HG02840 (cell line): Measurements from ENCODE around the gene HOOK2.
"Not testable (repeated sequence)": the region's sequence is repeated elsewhere in the genome, so short reads cannot be mapped to it uniquely, and the experiment has no call there.

Source experiments
- ATAC-seq: cut with Tn5 transposase; IDR thresholded peaks from one replicate; pipeline ENCODE4 v1.9.1; 2021; ENCODE audit warnings: mild to moderate bottlenecking, moderate library complexity, moderate number of reproducible peaks; ENCODE audit not compliant: unreplicated experiment, low FRiP score

Gene HOOK2

DNA sequence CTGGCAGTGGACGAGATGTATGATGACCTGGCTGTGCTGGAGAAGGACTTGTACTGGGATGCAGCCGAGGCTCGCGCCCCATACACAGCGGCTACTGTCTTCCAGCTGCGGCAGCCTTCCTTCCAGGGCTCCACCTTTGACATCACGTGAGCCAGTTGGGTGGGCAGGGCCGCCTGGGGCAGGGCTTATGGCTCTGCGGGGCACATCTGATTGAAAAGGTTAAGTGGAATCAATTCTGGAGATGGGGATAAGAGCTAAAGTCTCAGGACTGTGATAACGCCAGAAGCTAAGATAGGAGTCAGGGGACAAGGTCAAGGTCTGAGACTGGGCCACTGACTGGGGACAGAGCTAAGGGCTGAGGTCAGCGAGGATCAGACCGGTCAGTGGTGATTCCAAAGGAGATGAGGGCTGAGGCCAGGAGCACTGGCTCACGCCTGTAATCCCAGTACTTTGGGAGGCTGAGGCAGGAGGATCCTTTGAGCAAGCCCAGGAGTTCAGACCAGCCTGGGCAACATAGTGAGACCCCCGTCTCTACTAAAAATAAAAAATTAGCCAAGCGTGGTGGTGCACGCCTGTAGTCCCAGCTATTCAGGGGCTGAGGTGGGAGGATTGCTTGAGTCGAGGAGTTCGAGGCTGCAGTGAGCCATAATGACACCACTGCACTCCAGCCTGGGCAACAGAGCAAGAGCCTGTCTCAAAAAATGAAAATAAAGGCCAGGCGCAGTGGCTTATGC is 19.0 kb downstream of the HOOK2 start:
- no peak for ATAC-seq

DNA sequence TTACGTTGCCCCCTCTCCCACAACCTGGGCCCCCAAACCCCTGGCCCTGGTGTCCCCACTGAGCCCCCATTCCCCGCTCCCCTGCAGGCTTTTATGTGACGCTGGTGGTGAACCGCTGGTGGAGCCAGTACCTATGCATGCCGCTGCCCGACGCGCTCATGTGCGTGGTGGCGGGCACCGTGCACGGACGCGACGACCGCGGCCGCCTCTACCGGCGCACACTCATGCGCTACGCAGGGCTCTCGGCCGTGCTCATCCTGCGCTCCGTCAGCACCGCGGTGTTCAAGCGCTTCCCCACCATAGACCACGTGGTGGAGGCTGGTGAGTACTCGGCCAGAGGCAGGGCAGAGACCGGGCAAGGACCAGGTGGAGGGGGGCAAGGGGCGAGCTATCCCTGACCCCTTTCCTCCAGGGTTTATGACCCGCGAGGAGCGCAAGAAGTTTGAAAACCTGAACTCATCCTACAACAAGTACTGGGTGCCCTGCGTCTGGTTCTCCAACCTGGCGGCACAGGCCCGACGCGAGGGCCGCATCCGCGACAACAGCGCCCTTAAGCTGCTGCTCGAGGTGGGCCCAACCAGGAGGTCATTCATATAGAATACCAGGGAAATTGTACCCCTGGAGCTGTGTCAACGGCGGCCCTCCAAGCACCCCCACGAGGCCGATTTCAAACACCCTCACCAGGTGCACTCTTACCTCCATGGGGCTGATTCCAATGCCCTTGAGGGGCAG is 20.7 kb downstream of the HOOK2 start:
- ATAC-seq: no peak

DNA sequence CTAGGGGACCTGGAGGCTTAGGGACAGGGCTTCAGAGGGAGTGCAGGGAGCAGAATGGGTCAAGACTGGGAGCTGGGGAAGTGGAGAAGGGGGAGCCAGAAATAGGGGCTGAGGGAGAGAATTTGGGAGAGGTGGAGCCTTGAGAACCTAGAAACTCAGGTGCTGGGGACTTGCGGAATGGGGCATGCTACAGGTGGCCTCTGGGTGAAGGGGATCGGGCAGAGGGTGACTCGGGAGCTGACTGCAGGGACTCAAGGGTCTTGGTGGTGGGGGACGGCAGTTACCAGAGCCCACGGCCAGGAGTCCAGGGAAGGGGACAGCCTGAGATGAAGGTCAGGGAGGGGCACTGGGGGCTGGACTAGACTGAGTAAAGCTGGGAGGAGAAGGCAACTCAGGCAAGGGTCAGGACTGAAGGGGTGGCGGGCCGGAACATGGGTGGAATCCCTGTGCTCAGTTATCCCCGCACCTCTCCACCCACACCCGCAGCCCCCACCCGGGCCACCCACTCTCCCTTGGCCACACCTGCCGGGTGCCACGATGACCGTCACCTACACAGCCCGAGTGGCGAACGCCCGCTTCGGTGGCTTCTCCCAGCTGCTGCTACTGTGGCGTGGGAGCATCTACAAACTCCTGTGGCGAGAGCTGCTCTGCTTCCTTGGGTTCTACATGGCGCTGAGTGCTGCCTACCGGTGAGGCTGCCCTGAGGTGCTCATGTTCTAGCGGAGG is 23.1 kb downstream of the HOOK2 start:
- no peak for ATAC-seq

DNA sequence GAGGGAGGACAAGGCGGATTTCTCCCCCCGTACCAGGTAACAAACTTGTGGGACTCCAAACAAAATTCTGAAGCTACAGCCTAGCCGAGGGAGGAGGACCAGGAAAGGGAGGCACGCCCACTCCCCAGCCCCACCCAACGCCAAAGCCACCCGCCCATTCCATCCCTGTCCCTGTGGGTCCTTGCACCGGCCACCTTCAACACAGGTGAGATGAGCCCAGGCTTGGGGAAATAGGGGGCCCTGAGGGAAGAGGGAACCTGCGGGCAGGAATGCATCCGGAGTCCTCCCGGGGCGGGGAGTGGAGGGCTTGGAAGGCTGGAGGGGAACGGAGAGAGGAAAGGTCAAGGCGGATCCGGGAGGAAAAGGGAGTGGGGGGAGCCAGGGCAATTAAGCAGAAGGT is 23.7 kb downstream of the HOOK2 start, which contains the start of gene BEST2:
Gene BEST2, plus strand, starts transcription at position 157 of the 400 bp plus-strand sequence. CDS start 802 bp downstream, outside the sequence.
- ATAC-seq: no peak

DNA sequence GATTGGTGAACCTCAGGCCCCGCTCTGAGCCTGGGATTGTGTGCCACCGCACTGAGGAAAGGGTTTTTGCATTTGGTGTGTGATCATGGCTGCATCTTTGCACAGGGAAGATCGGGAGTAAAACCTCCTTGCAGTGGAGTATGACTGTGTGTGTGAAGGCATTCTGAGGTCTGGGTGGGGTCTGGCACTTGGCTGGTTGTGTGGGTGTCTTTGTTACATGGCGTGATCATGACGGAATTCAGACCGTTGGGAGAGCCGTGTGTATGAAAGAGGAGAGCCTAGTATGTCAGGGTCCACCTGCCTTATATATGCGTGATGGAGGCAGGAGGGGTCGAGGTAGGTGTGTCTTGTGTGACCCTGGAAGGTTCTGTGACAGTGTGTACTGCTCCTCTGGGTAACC is 24.5 kb downstream of the HOOK2 start:
- ATAC-seq: no peak

DNA sequence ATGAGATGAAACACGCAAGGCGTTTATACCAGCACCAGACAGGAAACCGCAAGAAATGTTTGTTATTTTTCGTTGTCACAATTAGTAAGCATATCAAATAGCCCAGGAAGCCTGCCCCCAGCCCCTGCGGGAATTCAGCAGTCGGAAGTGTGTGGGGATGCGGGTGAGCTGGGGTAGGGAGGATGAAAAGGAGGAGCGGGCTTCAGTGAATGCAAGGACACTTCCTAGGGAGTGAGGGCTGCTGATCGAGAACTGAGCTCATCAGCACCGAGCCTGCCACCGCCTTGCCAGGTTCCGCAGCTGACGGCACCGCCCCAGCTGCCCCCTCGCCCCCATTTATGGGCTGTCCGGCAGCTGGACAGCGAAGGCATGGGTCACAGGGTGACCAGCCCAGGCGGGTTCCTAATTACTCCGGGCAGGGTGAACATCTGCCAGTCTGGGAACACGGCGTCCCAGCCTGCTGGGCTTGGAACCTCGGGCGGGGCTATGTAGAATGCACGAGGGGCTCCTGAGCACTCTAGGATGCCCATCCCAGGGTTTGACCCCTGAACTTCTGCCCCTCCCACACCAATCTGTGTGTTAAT is 25.3 kb downstream of the HOOK2 start:
- ATAC-seq: no peak

DNA sequence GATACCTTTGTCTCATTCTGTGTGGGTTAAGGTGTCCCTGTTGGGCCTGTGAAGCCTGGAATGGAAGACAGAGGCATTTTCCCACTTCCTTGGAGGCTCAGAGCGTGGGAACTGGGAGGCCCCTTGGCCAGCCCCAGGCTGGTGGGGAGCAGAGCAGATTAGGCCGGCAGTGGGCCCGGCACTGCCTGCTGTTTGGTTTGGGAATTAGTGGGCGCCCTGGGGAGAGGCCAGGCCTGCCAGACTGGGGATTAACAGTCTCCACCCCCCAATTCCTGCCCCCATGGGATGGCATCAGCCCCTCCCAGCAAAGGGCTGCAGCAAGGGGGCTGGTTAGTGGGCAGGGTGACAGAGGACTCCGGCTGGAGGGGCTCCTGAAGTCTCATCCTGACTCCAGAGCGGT is 26.9 kb downstream of the HOOK2 start:
- ATAC-seq: no peak

DNA sequence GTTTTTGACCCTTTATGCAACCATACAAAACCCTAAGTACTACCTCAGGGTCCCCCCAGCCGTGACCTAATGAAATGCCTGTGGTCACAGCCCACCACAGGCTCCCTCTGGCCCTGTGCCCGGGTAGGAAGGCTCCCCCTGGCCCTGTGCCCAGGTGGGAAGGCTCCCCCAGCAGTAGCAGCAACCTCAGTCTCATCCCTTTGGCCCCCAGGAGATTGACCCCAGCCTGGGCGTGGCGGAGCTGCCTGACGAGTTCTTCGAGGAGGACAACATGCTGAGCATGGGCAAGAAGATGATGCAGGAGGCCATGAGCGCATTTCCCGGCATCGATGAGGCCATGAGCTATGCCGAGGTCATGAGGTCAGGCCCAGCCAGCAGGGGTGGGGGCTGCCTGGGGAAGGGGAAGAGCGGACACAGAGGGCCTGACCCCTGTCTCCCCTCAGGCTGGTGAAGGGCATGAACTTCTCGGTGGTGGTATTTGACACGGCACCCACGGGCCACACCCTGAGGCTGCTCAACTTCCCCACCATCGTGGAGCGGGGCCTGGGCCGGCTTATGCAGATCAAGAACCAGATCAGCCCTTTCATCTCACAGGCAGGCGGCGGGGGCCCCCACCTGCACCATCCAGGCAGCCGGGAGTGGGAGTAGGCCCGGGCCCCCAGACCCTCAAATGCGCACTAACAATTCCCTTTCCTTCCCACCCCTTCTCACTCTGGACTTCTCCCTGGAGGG is 30.0 kb downstream of the HOOK2 start:
- no peak for ATAC-seq

DNA sequence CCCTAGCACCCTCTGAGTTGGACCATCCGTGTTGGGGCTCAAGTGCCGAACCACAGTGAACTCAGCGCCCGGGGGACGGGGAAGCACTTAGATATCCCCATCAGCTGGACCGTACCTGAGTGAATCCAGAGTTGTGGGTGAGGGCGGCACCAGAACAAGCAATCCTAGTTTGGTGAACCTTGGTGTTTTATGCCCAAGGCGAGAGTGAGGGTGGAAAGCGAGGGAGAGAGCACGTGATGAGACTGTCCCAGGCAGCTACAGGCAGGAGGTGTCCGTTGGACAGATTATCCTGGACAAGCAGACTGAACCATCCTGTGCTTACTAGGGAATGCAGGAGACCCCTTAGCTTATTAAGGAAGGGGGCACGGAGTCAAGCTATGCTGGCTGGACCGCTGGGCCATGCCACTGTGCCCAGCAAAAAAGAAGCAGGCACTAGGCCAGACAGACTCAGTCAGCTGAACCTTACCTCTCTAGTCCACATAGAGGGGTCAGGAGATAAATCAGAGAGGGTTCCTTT is 37.5 kb downstream of the HOOK2 start:
- no peak for ATAC-seq

DNA sequence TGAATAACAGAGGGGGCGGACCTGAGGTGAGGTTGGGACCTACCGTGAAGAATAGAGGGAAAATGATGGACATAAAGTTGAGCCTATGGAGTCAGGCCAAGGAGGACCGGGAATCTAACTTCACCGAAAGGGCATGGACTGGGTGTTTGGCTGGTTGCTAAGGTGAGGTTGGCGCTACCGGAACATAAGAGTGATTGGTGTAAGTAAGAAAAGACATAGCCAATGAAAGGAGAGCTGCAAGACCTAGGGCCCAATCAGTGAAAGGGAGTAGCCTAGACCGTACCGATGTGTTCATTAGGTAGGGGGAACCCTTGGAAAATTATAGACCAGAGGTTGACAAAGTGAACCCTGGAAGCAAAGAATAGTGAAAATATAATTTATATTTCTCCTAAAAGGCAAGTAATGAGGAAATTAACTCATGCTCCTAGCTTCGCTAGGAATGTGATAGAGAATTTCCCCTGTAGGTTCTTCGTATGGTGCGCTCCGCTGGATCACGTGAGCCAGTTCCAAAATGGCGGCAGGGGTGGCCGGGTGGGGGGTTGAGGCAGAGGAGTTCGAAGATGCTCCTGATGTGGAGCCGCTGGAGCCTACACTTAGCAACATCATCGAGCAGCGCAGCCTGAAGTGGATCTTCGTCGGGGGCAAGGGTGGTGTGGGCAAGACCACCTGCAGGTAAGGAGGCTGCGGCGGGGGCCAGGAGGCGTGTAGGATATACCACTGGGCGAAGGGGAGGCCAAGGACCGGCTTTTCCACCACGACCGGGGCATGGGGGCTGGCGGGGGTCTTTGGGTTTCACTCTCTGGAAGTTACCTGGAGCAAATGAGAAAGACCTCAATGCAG is 38.1 kb downstream of the HOOK2 start, which contains the start of gene GET3:
Gene GET3, plus strand, starts transcription at position 503 of the 840 bp plus-strand sequence. Its CDS starts 9 bp downstream, at position 512.
- ATAC-seq: peak; percentile 68

DNA sequence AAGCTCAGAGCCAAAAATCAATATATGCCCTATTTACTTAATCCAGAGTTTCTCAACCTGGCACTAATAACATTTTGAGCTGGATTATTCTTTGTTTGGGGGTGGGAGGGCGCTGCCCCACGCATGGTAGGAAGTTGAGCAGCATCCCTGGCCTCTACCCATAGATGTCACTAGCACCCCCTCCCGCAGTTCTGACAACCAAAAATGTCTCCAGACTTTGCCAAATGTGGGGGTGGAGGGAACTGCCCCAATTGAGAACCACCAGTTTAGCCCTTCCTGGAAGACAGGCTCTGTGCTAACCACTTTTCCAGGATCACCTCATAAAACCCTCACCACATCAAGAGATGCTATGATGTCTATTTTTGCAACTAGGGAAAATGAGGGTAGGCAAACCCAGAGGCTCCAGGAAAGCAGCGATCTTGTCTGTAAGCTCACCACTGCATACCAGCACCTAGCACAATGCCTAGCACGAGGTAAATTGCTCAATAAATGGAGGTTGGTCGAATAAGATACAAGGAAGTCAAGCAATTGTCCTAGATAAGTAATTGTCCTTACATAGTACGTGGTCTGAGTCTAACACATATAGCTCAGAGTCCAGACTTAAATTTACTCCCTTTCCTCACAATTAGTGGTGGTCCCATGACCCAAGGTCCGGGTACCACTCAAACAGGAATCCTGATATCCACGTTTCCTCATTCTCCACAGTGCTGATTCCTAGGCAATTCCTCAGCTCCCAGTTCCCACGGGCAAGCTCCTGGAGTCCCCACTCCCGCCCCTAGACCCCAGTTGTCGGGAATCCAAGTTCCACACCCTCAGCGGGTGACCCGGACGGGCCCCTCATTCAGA is 41.8 kb downstream of the HOOK2 start:
- no peak for ATAC-seq

DNA sequence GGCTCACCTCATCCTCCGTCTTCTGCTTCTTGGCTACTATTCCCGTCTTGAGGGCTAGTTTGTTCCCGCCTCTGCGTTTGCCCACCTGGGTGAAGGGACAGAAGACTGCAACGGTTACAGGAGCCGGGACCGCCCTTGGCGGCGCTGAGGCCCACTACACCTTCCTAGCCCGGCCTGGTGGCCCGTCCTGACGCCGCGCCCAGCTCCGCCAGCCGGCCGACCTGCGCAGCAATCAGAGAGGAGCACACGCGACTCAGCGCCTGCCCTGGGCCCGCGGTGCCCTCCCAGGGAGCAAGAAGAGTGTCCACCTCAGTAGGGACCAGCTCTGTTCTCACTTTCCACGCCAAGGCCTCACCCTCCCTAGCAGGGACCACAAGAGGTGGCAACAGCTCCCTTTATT is 44.0 kb downstream of the HOOK2 start:
- no peak for ATAC-seq

DNA sequence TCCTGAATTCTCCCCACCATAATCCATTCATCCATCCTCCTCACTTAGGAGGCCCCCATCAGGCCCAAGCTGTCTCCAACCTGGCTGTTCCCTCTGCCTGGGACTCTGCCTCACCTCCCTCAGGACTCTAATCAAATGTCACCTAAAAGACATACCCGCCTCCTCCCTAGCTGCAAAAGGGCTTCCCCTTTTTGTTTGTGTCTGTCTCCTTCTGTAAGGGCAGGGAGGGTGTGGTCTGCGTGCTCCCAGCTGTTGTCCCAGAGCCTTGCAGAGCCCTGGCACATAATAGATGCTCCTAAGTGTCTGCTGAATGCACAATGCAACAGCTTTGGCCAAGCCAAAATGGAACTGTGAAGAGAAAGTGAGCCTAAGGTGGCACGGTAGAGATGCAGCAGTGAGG is 45.3 kb downstream of the HOOK2 start:
- ATAC-seq: no peak

DNA sequence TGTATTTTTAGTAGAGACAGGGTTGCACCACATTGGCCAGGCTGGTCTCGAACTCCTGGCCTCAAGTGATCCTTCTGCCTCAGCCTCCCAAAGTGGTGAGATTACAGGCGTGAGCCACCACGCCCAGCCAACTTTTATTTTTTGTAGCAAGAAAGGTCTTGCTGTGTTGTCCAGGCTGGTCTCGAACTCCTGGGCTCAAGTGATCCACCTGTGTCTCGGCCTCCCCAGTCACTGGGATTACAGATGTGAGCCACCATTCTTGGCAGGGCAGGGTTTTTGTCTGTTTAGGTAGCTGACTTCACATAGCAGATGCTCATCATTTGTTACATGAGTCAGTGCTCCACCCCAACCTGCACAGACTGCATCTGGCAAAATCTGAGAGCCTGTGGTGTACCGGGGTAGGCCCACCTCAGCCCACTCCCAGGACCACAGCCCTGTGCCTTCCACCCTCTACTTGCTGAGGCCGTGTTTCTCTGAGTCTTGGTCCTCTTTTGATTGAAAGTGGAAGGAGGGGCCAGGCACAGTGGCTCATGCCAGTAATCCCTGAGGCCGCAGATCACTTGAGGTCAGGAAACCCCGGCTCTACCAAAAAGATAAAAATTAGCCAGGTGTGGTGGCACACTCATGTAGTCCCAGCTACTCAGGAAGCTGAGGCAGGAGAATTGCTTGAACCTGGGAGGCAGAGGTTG is 47.5 kb downstream of the HOOK2 start:
- ATAC-seq: no peak

DNA sequence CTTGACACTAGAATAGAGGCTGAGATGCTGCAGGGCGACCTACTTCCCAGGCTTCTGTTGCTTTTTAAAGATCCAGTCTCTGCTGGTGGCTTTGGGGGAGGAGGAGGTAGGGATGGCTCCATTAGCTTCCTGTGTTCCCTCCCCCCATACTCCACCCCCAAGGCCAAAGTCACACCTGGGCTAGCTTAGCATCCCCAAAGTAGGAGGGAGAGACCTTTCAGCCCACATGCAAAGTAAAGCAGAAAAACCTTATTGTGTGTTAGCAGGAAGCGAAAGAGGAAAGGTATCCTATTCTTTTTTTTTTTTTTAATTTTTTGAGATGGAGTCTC is 48.4 kb downstream of the HOOK2 start:
- ATAC-seq: no peak

DNA sequence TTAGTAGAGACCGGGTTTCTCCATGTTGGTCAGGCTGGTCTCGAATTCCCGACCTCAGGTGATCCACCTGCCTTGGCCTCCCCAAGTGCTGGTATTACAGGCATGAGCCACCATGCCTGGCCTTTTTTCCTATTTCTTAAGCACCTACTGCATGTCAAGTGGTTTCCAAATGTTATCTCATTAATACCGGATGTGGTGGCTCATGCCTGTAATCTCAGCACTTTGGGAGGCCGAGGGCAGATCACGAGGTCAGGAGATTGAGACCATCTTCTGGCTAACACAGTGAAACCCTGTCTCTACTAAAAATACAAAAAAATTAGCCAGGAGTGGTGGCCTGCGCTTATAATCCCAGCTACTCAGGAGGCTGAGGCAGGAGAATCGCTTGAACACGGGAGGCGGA is 49.7 kb downstream of the HOOK2 start:
- ATAC-seq: not testable (repeated sequence)

DNA sequence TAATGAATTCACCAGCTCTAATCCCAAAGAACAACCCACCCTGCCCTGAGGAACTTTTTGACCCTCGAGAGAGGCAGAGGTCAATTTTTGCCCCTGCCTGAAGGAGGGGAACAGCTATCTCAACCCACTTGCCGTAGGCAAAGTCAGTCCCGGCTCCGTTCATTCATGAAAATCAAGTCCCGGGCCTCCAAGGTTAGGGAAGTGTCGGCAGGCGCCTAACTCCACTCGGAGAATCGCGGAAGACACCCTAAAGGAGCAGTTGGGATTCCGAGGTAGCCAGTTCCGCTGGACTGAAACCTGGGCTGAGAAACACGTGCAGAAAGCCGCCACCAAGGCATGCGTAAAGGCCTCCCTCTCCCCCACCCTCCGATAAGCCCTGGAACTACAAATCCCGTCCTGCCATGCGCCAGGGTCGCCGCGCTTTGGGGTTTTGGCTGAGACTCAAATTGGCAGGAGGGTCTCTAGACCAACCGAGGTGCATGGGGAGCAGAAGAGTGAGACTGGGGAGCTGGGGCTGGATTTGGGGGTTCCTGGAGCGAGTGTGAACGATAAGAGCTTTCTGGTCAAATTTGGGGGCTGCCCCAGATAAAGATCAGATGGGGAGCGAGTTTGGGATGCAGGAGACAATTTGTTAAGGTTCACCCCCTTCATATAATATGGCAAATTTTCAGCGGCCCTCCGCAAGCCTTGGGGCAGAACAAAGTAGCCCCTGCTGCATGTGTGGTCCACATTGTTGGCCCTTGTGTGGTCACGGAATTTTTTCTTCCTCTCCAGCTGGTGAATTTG is 51.5 kb downstream of the HOOK2 start, which contains the start of gene TNPO2:
Gene TNPO2, minus strand, starts transcription at position 292 of the 786 bp plus-strand sequence. CDS start 2,955 bp downstream, outside the sequence.
- no peak for ATAC-seq
